GM21786 (cell line): Measurements from ENCODE around the gene PRR13.
"Not testable (repeated sequence)": the region's sequence is repeated elsewhere in the genome, so short reads cannot be mapped to it uniquely, and the experiment has no call there.

Source experiments
- ATAC-seq: cut with Tn5 transposase; IDR thresholded peaks from one replicate; pipeline ENCODE4 v1.9.1; 2021; ENCODE audit not compliant: unreplicated experiment

PRR13 gene

GRCh38 chr12:53441040-53441833 is at the start of gene PRR13:
PRR13 (plus strand) TSS chr12:53441734; CDS start chr12:53442715, 981 bp downstream.
- ATAC-seq = peak; percentile 98

- no peak for ATAC-seq
Observed at GRCh38 chr12:53399896-53400295, 41.6 kb upstream of the PRR13 start.

- ATAC-seq = not testable (repeated sequence)
Observed at GRCh38 chr12:53402351-53402750, 39.2 kb upstream of the PRR13 start.

- no peak for ATAC-seq
Observed at GRCh38 chr12:53402871-53403270, 38.7 kb upstream of the PRR13 start.

- no peak for ATAC-seq
Observed at GRCh38 chr12:53410951-53411350, 30.6 kb upstream of the PRR13 start.

- ATAC-seq = no peak
Observed at GRCh38 chr12:53413485-53414204, 27.9 kb upstream of the PRR13 start.

GRCh38 chr12:53414756-53415417 is 26.6 kb upstream of the PRR13 start:
- ATAC-seq = no peak

- ATAC-seq = not testable (repeated sequence)
Observed at GRCh38 chr12:53415752-53416389, 25.7 kb upstream of the PRR13 start.

GRCh38 chr12:53417291-53417816 is 24.2 kb upstream of the PRR13 start:
- not testable (repeated sequence) for ATAC-seq

- no peak for ATAC-seq
Observed at GRCh38 chr12:53418221-53418620, 23.3 kb upstream of the PRR13 start.

- no peak for ATAC-seq
Observed at GRCh38 chr12:53419756-53420155, 21.8 kb upstream of the PRR13 start.

GRCh38 chr12:53422247-53422646 is 19.3 kb upstream of the PRR13 start:
- not testable (repeated sequence) for ATAC-seq

- no peak for ATAC-seq
Observed at GRCh38 chr12:53423597-53423996, 17.9 kb upstream of the PRR13 start, which contains the start of gene AMHR2. AMHR2 (plus strand) TSS chr12:53423855; CDS start chr12:53423935, 80 bp downstream.

- ATAC-seq = no peak
Observed at GRCh38 chr12:53424626-53425514, 16.7 kb upstream of the PRR13 start.

- ATAC-seq = no peak
Observed at GRCh38 chr12:53425515-53426150, 15.9 kb upstream of the PRR13 start.

GRCh38 chr12:53427905-53428594 is 13.5 kb upstream of the PRR13 start:
- no peak for ATAC-seq

GRCh38 chr12:53428741-53429140 is 12.8 kb upstream of the PRR13 start:
- ATAC-seq = no peak

GRCh38 chr12:53430116-53430515 is 11.4 kb upstream of the PRR13 start:
- no peak for ATAC-seq

GRCh38 chr12:53431187-53431586 is 10.3 kb upstream of the PRR13 start:
- ATAC-seq = no peak
